Stimulated activated CD8-positive, alpha-beta memory T cell treated with anti-CD3 and anti-CD28 coated beads, Interleukin-12 subunit alpha, Interleukin-12 subunit beta, amount 100 ng/mL, for 1 hour (primary cell): Measurements from ENCODE around the gene TTC39B.
A peak's percentile ranks its signal among the peaks of the same experiment; 100 is the strongest.
"Not testable (repeated sequence)": the region's sequence is repeated elsewhere in the genome, so short reads cannot be mapped to it uniquely, and the experiment has no call there.

Source experiments
- DNase-seq: peaks from one replicate; pipeline ENCODE4 v3.0.0-alpha.2; 2020; ENCODE audit warnings: low read depth

The TTC39B gene

DNA sequence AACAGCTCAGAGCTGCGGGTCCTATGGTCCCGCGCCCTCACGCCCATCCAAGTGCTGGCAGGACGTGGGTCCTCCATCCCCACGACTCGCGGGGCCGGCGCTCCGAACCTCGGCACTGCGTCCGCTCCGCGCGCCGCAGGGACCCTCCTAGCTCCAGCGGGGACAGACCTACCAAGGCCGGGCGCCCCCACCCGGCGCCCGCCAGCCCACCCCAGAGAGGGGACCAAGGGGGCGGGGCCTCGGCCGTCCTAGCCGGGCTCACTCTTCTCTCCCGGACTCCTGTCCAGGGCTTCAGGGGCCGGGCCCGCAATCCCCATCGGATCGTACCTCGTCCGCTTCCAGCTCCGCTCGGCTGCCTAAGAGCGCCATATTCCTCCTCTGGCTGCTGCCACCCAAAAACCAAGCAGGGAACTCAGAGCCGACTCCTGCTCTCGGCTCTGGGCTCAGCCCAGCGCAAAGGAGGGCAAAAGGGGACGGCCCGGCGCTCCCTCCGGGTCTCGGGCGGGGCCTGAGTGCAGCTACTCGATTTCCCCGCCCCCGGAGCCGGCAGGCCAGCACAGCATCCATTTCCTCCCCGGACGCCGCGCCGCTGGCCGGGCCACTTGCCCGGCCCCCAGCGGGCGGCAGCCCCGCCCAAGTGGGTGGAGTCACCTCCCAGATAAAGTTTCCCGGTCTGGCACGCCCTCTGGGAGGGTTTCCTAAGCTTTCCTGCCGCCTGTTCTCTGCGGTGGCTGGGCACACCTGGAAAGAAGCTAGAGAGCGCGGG, at the start of gene TTC39B:
TSS of gene TTC39B (minus strand) at position 460 of the 766 bp plus-strand sequence. CDS start at position 369, 91 bp downstream.
- peak; percentile 62 for DNase-seq

DNA sequence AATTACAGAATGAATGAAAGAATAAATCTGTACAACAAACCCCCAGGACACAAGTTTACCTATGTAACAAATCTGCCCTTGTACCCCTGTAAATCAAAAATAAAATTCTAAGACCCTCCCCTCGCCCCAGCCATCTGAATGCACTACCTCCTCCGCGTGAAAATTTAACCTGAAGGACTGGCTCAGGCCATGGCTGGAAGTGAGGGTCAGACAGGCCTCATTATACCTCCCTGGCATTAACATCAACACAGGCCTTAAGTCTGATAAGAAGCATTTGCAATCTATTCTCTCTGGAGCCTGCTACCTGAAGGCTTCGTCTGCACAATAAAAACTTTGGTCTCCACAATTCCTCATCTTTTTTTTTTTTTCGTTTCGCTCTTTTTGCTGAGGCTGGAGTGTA, 48.7 kb upstream of the TTC39B start:
- no peak for DNase-seq

DNA sequence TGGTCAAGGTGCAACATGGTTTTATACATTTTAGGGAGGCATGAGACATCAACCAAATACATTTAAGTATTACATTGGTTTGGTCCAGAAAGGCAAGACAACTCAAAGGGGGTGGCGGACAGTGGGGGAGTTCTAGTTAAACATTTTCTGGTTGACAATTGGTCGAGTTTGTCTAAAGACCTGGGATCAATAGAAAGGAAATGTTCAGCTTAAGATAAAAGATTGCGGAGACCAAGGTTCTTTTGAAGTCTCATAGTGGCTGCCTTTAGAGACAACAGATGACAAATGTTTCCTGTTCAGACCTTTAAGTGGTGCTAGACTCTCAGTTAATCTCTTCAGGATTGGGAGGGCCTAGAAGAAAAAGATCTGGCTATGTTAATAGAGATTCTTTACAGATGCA, 47.7 kb upstream of the TTC39B start:
- DNase-seq, result no peak

DNA sequence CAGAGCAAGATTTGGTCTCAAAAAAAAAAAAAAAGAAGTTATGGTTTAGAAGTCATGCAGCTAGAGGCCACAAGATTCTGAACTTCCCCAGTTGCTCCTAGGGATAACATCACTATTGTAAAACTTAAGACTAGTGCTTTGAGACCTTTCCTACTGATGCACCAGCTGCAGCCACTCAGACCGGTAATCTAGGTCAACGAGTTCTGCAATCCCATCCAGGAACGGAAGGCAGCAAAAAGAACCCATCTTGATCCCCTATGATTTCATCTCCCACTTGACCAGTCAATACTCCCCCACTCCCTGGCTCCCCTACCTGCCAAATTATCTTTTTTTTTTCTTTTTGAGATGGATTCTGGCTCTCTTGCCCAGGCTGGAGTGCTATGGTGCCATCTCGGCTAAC, 46.9 kb upstream of the TTC39B start:
- no peak for DNase-seq

DNA sequence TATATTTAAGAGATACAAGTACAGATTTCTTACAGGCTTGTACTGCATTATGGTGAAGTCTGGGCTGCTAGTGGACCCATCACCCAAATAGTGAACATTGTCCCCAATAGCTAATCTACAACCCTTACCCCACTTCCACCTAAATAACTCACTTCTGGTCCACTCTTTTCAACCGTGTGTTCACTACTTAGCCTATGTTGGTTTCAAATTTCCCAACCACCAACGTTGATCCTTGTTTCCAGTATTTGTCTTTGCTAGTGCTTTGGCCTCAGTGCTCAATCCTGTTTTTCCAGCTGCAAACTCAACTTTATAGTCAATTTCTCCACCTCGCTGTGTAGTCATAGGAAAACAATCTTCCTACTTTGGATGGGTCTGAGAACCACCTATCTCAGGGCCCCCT, 45.3 kb upstream of the TTC39B start:
- DNase-seq, result no peak

- no peak for DNase-seq
Measured at GRCh38 chr9:15349892-15350761, 43.1 kb upstream of the TTC39B start.

DNA sequence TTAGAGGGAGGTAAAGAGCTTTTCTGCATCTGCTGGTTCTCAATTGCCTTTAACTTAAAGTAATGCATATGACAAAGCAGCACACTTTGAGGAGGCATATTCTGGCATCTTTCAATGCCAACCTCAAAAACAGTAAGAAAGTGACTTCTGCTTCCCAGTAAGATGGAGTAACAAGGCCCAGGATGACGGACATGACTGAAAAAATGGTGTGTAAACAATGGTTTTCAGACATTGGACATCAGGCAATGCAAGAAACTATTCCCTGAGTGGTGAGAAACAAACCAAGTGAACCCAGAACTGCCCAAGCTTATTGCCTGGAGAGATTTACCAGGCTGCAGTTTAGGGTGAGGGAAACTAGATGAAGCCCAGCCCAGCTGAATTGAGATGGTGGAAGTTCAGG, 39.8 kb upstream of the TTC39B start:
- DNase-seq, result no peak

GRCh38 chr9:15344191-15344590, 37.2 kb upstream of the TTC39B start:
- DNase-seq, result no peak

DNA sequence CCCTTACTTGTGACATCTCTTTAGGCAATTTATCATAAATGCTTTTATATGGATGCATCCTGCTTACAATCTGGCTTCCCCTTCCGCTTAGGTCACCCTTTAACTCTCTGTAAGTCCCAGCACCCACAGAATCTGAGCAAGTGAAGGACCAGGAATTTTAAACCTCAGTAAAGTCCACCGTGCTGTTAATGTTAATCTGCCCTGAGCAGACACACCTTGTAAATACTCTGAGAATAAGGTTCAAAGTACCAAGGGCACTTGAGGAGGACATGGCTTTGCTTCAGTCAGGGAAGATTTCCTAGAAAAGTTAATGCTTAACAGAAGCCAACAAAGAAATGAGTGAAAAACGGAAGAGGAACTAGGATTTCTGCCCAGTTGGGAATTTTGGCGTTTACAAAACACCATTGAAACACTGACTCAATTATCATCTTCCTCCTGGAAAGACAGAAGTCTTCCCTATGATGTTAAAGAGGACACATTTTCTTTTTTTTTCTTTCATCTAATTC, 26.4 kb upstream of the TTC39B start:
- no peak for DNase-seq

- no peak for DNase-seq
Measured at GRCh38 chr9:15332939-15333338, 25.9 kb upstream of the TTC39B start.

DNA sequence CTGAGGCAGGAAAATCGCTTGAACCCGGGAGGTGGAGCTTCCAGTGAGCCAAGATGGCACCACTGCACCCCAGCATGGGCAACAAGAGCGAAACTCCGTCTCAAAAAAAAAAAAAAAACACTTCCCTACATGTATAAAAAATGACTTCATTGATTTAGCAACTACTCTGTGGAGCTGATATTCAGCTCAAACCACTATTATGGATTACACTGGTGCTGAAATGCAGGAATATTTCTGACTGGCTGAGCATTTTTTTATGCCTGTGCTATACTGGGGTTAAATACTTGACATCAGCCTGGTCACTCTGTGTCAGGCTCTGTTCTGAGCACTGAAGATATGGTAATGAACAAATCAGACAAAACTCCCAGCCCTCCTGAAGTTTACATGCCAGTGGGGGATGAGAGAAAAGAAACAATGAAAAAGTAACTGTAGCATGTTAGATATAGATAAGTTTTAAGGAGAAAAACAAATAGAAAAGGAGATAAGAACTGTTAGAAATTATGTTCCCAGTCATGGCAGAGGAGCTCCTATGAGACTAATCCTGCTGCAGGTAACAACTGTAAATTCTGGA, 22.6 kb upstream of the TTC39B start:
- no peak for DNase-seq

DNA sequence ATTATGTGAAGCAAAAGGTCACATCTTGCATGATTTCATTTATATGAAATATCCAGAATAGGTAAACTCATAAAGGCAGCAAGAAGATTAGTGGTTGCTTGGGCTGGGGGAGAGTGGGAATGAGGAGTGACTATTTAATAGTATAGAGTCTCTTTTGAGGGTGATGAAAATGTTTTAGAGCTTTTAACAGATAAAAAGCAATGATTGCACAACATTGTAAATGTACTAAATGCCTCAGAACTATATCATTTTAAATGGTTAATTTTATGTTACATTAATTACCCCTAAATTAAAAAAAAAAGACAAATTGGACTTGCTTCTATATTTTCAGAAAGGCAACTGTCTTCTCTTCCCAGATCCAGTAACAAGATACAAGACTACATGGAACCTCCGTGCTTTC, 21.9 kb upstream of the TTC39B start:
- DNase-seq, result no peak

DNA sequence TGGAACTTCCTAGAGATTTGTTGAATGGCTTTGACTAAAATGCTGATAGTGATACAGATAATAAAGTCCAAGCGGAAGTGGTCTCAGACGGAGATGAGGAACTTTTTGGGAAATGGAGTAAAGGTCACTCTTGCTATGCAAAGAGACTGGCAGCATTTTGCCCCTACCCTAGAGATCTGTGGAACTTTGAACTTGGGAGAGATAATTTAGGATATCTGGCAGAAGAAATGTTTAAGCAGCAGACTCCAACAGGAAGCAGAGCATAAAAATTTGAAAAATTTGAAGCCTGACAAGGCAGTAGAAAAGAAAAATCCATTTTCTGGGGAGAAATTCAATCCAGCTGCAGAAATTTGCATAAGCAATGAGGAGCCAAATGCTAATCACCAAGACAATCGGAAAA, 15.7 kb upstream of the TTC39B start:
- DNase-seq, result not testable (repeated sequence)

DNA sequence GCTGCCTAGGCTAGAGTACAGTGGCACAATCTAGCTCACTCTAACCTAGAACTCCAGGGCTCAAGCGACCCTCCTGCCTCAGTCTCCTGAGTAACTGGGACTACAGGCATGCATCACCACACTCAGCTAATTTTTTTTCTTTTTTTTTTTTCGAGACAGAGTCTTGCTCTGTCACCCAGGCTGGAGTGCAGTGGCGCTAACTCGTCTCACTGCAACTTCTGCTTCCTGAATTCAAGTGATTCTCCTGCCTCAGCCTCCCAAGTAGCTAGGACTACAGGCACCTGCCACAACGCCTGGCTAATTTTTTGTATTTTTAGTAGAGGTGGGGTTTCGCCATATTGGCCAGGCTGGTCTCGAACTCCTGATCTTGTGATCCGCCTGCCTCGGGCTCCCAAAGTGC, 12.6 kb upstream of the TTC39B start:
- DNase-seq, result not testable (repeated sequence)

- no peak for DNase-seq
Measured at GRCh38 chr9:15317836-15318235, 10.8 kb upstream of the TTC39B start.

- no peak for DNase-seq
Measured at GRCh38 chr9:15311607-15312006, 4.6 kb upstream of the TTC39B start.

DNA sequence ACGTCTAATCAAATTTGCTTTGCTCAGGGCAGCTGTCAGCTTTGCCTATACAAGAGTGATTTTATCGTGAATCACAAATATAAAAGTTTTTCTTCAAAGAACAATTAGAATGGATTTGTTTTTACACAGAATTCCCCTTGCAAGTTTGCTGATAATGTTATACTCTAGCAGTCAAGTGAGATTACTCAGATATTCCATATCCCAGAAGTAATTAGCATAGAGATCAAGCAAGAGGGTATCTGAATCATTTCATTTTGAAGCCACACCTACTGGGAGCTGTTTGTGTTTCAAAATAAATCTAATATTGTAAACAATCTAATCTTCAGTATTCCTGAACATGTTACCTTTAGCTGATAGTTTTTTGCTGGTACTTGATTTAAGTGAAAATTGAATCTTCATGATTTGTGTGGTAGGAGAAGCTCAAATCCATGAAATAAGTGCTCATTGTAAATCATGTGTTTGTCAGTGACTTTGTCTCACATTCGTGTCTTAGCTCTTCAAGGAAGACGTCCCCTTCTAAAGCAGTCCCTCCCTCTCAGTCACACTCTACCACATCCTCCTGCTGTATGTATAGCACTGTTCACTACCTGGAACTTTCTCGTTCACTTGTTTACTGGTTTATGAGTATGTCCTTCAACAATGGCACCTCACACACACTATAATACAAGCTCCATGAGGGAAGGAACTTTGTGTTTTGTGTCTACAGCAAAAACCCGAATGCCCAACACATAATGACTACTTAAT, 3.3 kb upstream of the TTC39B start:
- no peak for DNase-seq

- DNase-seq, result no peak
Measured at GRCh38 chr9:15308511-15308910, 1.5 kb upstream of the TTC39B start.

- no peak for DNase-seq
Measured at GRCh38 chr9:15307523-15307841, 466 bp upstream of the TTC39B start.

DNA sequence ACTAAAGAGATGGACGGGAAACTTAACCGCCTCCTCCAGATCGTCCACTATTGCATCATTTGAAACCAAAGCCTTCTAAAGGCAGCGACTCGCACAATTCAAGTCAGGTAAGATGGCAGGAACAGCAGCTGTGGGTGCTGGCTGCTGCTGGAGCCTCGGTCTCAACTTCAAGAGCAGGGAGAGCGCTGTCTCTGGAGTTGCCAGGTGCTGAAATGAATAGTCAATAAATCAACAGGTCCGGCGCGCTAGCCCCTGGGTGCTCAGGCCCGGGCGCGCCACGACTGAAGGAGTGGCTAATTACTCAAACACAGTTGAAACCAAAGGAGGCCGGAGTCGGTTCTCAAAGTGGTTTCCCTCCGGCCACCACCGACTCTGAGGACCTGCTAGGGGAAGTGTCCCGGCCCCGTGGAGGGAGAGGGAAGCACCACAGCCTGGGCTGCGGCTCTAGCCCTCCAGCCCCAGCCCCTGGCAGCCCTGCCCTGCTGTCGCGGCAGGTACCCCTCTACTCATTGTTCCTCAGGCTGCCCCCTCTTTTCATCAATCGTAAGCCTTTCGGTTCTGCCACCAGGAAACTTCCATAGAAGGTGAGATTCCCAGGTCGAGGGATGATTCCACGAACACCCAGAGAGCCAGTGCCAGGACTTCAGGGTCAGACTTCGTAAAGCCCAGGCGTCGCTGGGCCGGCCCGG, 804 bp downstream of the TTC39B start:
- peak; percentile 19 for DNase-seq

DNA sequence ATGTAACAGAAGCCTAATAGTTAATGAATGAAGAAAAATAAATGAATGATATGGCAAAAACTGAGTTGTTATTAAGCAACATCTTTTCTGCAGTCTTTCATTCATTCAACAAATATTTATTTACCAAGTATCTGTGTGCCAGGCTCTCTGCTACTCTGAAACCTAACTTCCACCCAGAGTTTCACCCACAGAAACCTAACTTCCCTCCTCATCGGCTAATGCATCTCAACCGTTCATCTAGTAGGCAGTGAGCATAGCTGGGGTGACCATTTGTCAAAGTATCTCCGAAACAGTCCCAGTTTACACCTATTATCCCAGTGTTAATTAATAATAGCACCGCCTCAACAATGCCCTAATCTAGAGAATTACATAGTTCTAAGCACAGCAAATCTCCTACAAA, 1.5 kb downstream of the TTC39B start:
- no peak for DNase-seq

GRCh38 chr9:15304632-15305031, 2.4 kb downstream of the TTC39B start:
- DNase-seq, result no peak
